ENCODE results near the gene PER2. TPM values are rescaled to one million over a fixed set of nuclear protein-coding genes. Genes with fewer than 3 reads are reported as not detected.

Gene PER2
- total and polyA plus RNA-seq, 10 of the 15 experiments (the other 5 are each of a cell fraction or from before 2014, with no cell fraction given): 1.5 to 15.1 (median 4.6) TPM

DNA sequence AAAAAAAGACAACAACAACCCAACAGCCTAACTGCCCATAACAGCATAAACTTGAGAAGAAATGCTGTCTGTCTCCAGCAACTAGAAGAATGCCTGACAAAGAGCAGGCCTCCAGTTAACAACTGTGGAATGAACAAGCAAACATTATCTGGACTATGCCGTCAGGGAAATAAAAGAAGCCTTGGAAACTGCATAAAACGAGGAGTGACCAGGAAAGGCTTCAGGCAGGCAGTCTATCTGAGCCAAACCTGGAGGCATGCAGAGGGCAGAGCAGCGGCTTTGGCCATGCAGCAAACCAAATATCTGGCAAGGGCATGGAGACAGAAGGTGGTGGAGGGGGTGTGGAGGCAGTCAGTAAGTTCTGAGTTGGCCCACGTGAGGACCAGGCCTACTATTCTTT, 59.7 kb downstream of the PER2 start (continued):
- TF ChIP-seq, protein P1, sequence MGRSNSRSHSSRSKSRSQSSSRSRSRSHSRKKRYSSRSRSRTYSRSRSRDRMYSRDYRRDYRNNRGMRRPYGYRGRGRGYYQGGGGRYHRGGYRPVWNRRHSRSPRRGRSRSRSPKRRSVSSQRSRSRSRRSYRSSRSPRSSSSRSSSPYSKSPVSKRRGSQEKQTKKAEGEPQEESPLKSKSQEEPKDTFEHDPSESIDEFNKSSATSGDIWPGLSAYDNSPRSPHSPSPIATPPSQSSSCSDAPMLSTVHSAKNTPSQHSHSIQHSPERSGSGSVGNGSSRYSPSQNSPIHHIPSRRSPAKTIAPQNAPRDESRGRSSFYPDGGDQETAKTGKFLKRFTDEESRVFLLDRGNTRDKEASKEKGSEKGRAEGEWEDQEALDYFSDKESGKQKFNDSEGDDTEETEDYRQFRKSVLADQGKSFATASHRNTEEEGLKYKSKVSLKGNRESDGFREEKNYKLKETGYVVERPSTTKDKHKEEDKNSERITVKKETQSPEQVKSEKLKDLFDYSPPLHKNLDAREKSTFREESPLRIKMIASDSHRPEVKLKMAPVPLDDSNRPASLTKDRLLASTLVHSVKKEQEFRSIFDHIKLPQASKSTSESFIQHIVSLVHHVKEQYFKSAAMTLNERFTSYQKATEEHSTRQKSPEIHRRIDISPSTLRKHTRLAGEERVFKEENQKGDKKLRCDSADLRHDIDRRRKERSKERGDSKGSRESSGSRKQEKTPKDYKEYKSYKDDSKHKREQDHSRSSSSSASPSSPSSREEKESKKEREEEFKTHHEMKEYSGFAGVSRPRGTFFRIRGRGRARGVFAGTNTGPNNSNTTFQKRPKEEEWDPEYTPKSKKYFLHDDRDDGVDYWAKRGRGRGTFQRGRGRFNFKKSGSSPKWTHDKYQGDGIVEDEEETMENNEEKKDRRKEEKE (IDR thresholded peaks at IDR 0.05): no peak

GRCh38 chr2:238227587-238228032, 60.8 kb downstream of the PER2 start:
- Histone ChIP-seq H3K36me3 (ENCODE audit: control insufficient read depth in 2 of 2, insufficient read depth in 2 of 2, low read length in 1 of 2) (no peaks in the 10 kb centered on the region), H3K27ac (ENCODE audit: control insufficient read depth, insufficient read depth) (no peak overlapping the region), H3K4me3 (no peak overlapping the region), H3K9me3 (replicated peaks; ENCODE audit: control insufficient read depth, insufficient read depth, low read length) (no peaks in the 10 kb centered on the region; the same call in 2 of the 3 replicates), H3K4me1 (ENCODE audit: control insufficient read depth, insufficient read depth, low read length) (no peaks in the 10 kb centered on the region; the same call in 1 of the 2 replicates), H3K27me3 (replicated peaks in 1 of 2; ENCODE audit: control insufficient read depth in 2 of 2, insufficient read depth in 2 of 2, low read length in 1 of 2) (peaks cover 2 to 3% of the 10 kb centered on the region in 2 experiments), H4K20me1 (ENCODE audit: control insufficient read depth, insufficient read depth) (no peaks in the 10 kb centered on the region), H3K9ac (ENCODE audit: control insufficient read depth, insufficient read depth, low read length) (no peak overlapping the region), H3K4me2 (ENCODE audit: control insufficient read depth, insufficient read depth) (no peak overlapping the region), H2AFZ (ENCODE audit: control insufficient read depth, low read depth, low read length) (no peak overlapping the region), H3K79me2 (ENCODE audit: control insufficient read depth, insufficient read depth, low read length) (no peaks in the 10 kb centered on the region)
- ChIA-PET RAD21 (ENCODE audit: unreplicated experiment) (no interaction called here), POLR2A (no interaction called here), CTCF (no interaction called here), SMC1A (ENCODE audit: uncharacterized antibody, unreplicated experiment) (no interaction called here)
- no TSS peak for BruUV-seq (replicated peaks)
- in situ Hi-C loops (cut with MboI): no loop called here
- FAIRE-seq: no peak
- no peak for TF ChIP-seq TBL1XR1 (IDR thresholded peaks at IDR 0.05; ENCODE audit: low read depth, low read length)
- TF ChIP-seq CHD2 (IDR thresholded peaks at IDR 0.05; ENCODE audit: borderline replicate concordance, low read depth, low read length): no peak
- TF ChIP-seq RUNX3 (IDR thresholded peaks at IDR 0.05; ENCODE audit: low read length): no peak
- TF ChIP-seq, protein P2, sequence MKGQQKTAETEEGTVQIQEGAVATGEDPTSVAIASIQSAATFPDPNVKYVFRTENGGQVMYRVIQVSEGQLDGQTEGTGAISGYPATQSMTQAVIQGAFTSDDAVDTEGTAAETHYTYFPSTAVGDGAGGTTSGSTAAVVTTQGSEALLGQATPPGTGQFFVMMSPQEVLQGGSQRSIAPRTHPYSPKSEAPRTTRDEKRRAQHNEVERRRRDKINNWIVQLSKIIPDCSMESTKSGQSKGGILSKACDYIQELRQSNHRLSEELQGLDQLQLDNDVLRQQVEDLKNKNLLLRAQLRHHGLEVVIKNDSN (IDR thresholded peaks at IDR 0.05; ENCODE audit: borderline replicate concordance, extremely low read length, insufficient read depth, low read depth, low read length): no peak
- no peak for TF ChIP-seq WRNIP1 (IDR thresholded peaks at IDR 0.05; ENCODE audit: borderline replicate concordance, low read depth, low read length)
- TF ChIP-seq YBX1 (IDR thresholded peaks at IDR 0.05): no peak
- TF ChIP-seq RELA (IDR thresholded peaks at IDR 0.05; ENCODE audit: borderline replicate concordance, partially characterized antibody): no peak
- intact Hi-C loops (cut with micrococcal nuclease; ENCODE audit: unreplicated experiment): no loop called here
- 67% methylated on average over 11 of the region's 11 CpGs for WGBS (ENCODE audit: insufficient coverage, insufficient replicate concordance, low lambda C conversion rate, missing lambda C conversion rate)
- no peak for ATAC-seq
- no peak for DNase-seq (ENCODE audit: low read depth, low spot score)

All from GM12878 (cell line).